HG03521 (cell line): ENCODE data around the gene SPC25.
"Not testable (repeated sequence)": the region's sequence is repeated elsewhere in the genome, so short reads cannot be mapped to it uniquely, and the experiment has no call there.

Experiments
- ATAC-seq: cut with Tn5 transposase; IDR thresholded peaks from one replicate; pipeline ENCODE4 v1.9.1; 2021; ENCODE audit warnings: mild to moderate bottlenecking, moderate library complexity; ENCODE audit not compliant: unreplicated experiment

Gene SPC25, protein sequence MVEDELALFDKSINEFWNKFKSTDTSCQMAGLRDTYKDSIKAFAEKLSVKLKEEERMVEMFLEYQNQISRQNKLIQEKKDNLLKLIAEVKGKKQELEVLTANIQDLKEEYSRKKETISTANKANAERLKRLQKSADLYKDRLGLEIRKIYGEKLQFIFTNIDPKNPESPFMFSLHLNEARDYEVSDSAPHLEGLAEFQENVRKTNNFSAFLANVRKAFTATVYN

DNA sequence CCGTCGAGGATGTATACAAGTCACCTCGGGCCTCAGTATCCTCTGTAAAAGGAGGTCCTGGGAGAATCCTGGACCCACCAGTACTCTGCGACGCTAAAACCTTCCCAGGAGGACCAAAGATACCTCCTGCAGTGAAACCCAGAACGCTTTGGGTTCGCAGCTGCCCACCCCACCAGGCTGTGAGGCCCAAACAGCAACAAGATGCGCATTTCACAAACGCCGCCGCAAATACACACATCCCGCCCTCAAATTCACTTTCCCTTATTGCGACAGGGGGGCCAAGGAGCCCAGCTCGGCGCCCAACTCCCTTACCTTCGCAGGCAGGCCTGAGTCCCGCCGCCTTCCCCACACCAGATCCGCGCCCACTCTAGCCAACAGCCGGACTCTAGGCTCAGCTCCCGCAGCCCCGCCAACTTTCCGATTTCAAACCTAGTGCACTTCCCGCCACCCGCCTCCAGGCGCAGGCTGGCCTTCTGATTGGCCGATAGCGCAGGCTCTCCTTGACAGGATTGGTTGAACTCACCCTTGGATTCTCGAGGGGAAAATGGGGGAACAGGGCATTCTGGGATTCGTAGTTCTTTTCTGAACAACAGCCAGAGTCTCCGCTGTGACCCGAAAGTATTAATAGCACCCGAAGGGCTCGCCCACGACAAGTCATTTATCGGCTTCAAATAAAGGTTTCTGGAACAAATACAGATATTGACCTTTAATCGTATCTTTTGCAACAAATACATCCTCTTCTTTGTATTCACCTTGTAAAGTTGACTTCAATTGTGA, at the start of gene SPC25:
SPC25 (minus strand) TSS at position 425 of the 777 bp plus-strand sequence. CDS start 911 bp downstream, outside the sequence.
- ATAC-seq = peak; percentile 100

DNA sequence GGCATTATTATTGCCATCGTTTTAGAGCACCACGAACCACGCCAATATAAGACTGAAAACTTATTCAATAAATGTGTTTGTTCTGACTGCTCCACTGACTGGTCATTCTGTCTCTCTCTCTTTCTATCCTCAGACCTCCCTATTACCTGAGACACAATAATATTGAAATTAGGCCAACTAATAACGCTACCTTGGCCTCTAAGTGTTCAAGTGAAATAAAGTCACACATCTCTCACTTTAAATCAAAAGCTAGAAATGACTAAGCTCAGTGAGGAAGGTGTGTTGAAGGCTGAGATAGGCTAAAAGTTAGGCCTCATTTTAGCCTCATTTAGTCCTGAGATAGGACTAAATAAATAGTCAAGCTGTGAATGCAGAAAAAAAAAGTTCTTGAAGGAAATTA, 49.7 kb upstream of the SPC25 start:
- peak; percentile 58 for ATAC-seq

- ATAC-seq = no peak
These were observed 48.8 kb upstream of the SPC25 start for GRCh38 chr2:168939061-168939460.

- no peak for ATAC-seq
These were observed 45.8 kb upstream of the SPC25 start for GRCh38 chr2:168935810-168936581.

- no peak for ATAC-seq
These were observed 44.6 kb upstream of the SPC25 start for GRCh38 chr2:168934826-168935225.

DNA sequence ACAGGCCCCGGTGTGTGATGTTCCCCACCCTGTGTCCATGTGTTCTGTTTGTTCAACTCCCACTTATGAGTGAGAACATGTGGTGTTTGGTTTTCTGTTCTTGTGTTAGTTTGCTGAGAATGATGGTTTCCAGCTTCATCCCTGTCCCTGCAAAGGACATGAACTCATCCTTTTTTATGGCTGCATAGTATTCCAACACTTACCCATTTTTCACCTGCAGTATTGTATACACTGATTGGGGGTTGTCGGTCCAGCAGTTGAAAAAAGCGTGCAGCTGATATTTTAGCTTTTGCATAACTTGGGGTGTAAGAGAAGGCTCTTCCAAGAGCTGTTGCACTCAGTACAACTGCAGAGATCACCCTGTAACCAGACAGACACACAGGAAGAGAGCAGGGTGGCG, 41.9 kb upstream of the SPC25 start:
- not testable (repeated sequence) for ATAC-seq

- ATAC-seq = no peak
These were observed 40.0 kb upstream of the SPC25 start for GRCh38 chr2:168930242-168930641.

DNA sequence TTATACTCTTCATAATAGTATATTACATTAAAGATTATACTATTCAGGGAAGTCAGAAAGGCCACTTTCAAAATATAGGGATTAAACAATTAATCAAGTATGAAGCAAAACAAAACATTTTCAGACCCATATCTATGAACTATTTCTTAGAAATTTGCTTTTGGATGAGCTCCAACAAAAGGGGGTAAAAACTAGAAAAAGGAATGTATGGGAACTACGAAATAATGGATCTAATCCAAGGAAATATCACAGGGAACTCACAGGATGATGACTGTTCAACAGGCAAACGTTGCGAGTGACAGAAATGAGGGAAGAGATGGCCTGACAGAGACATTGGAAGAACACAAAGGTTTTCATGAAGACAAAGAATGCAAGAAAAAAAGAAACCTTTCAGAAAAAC, 38.8 kb upstream of the SPC25 start:
- no peak for ATAC-seq

GRCh38 chr2:168928113-168928831, 38.0 kb upstream of the SPC25 start:
- ATAC-seq = no peak

DNA sequence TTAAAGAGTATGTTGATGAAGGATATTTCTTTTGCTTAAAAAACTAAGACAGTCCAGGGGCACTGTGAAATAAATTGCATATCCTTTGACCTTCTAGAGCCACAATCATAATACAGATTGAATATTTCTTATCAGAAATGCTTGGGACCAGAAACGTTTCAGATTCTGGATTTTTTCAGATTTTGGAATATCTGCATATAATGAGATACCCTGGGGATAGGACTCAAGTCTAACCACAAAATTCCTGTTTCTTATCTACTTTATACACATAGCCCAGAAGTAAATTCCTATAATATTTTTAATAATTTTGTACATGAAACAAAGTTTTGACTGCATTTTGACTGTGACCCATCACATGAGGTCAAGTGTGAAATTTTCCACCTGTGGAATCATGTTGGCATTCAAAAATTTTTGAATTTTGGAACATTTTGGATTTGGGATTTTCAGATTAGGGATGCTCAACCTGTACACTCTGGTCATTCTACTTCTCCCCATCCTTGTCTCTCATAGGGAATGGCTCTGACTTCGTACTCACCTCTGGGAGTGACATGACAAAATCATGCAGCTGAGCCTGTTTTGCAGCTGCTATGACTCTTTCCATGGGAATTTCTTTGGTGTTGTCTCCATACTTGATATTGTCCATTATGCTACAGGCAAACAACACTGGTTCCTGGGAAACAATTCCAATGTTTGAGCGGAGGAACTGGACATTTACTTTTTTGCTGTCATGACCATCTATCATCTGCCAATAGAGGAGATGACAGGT, 36.6 kb upstream of the SPC25 start:
- ATAC-seq = no peak

- no peak for ATAC-seq
These were observed 30.4 kb upstream of the SPC25 start for GRCh38 chr2:168920504-168921157.

- no peak for ATAC-seq
These were observed 26.1 kb upstream of the SPC25 start for GRCh38 chr2:168916331-168916675.

DNA sequence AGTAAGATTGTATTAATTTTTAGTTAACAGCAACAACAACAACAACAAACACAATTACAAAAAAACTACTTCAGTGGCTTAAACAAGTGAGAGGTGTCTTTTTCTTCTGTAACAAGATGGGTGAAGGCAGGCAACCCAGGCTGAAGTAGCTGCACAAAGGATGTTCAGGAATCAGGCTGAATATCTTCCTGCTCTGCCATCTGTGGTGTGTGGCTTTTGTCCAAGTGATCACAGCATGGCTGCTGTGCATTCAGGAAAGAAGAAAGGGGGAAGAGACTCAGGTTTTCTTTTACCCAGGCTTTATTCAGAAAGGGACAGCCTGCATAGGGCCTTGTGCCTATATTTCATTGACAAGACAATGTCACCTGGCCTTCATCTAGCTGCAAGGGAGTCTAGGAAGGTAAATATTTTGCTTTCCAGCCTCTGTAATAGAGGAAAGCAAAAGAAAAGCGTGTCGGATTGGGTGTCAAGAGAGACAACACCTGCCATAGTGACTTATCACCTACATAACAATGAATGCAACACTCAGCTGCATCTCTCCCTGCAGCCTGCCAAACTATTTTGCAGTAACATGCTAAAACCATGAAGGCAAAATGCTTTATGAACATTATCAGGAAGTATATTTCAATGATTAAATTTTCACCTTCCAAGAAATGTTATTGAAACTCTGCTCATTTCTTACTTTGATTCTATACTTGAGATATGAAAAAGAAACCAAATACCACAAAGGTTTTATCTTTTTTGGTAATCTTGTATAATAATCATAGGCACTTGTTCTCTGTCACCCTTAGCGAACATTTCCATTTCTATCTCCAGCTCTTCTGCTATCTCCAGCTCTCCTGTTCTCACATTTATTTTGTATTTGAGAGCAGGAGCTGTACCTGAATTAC, 25.5 kb upstream of the SPC25 start:
- ATAC-seq = no peak

DNA sequence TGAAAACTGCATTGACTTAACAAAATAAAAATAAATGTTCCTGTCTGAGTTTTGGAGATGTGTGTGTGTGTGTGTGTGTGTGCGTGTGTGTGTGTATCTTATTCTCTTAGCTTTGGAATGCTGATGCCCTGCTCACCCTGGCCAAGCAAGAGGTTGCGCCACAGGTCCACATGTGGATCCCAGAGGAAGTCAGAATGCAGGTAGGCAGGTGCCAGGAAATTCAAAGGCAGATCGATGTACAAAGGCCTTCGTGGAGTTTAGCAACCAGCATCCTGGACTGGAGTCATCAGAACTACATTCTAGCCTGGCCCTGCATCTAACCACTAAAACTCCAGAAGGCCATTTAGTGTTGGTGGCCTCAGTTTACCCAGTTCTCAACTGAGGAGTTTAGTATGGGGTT, 23.3 kb upstream of the SPC25 start:
- no peak for ATAC-seq

- no peak for ATAC-seq
These were observed 22.7 kb upstream of the SPC25 start for GRCh38 chr2:168912901-168913369.

DNA sequence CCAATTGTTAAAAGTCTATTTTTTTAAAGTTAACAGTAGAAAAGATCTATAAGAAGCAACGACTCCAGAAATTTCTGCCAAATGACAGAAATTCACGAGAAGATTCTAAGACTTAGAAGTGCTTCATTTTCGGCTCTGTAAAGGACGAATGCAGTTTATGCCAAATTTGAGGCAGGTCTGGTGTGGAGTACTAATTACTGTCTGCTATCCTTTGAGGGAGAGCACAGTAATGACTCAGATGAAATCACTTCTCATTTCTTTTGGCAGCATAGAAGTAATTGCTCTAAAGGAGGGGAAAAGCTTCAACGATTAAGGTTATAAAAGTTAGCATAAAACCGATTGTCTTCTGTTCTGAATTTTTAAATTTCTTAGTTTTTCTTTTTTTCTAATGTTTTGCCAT, 22.2 kb upstream of the SPC25 start:
- no peak for ATAC-seq

DNA sequence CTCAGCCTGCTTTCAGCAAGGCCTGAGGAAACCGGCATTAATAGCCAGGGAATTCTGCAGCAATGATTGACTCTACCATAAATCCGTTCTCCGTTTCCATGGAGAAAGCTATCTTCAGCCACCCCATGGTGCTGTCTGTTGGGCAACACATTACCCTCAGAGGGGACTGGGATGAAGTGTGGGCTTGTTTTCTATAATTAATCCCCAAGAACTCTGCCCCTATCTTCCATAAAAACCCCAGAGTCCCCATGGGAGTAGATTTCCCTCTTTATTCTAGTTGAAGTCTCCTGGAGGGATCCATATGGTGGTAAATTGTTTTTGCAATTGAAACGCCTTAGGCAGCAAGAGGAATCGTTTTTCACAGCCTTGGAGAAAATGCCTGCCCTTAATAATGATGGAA, 20.1 kb upstream of the SPC25 start:
- ATAC-seq = no peak

DNA sequence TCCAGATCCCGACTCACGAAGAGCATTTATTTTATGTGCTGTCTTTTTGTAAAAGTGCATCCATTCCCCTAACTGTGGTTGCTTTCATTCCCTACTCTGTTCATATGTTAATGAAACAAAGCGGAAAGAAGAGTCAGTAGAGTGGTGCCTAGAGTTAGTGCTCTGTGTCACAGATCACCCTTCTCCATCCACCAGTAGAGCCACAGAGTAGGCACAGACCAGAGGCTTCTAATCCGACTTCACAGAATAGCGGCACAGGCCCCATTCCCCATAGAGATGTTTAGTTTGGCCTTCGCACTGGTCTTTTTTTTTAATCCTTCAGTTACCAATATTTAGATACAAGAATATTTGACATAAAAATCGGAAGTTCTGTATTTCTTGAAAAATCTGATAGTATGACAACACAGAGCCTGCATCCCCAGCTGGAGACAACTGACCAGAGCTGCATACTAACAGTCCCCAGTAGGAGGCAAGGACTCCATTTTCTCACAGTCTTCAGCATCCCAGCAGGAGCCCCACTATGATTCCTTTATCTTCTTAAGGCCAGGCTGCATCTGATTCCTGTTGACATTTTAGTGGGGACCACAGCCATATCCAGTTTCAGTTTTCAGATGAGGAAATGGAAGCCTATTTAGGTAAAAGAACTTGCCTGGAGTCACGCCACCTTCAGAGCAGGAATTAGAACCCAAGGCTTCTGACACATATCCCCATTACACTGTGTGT, 17.9 kb upstream of the SPC25 start:
- ATAC-seq = no peak
